Astrocyte (in vitro differentiated cells and primary cell): Measurements from ENCODE around the gene BACH2. TPM values are rescaled to one million over a fixed set of nuclear protein-coding genes. Genes with fewer than 3 reads are reported as not detected.
"Not testable (repeated sequence)": the region's sequence is repeated elsewhere in the genome, so short reads cannot be mapped to it uniquely, and the experiment has no call there.

Source experiments
- DNase-seq: peaks from one replicate; pipeline ENCODE4 v3.0.0-alpha.2; 2010; ENCODE audit warnings: low read depth
- FAIRE-seq: peaks from 2 replicates; lab custom pipeline; 2011; peaks lifted over from hg19 to GRCh38; lab: Jason Lieb, UNC
- H2AFZ ChIP-seq: 2 replicates; pipeline ENCODE4 v1.6.0; 2012; ENCODE audit warnings: low read depth, low read length, inconsistent platforms
- H3K27ac ChIP-seq: 2 replicates; pipeline ENCODE4 v1.5.1; 2011; ENCODE audit warnings: low read depth, low read length, inconsistent platforms
- H3K27me3 ChIP-seq: 2 replicates; pipeline ENCODE4 v1.6.0; 2011; ENCODE audit warnings: low read length, inconsistent platforms; ENCODE audit not compliant: insufficient read depth
- H3K36me3 ChIP-seq: 2 replicates; pipeline ENCODE4 v1.5.1; 2011; ENCODE audit warnings: low read length, inconsistent platforms; ENCODE audit not compliant: insufficient read depth
- H3K4me1 ChIP-seq: 2 replicates; pipeline ENCODE4 v1.5.1; 2011; ENCODE audit warnings: low read length, inconsistent platforms; ENCODE audit not compliant: insufficient read depth
- H3K4me2 ChIP-seq: 2 replicates; pipeline ENCODE4 v1.6.0; 2012; ENCODE audit warnings: low read length, inconsistent platforms
- H3K4me3 ChIP-seq: 2 replicates; pipeline ENCODE4 v1.5.1; 2011; ENCODE audit warnings: low read depth, mild to moderate bottlenecking, low read length, inconsistent platforms; ENCODE audit not compliant: insufficient read depth
- H3K79me2 ChIP-seq: 2 replicates; pipeline ENCODE4 v1.6.0; 2012; ENCODE audit warnings: mild to moderate bottlenecking, low read length, inconsistent platforms; ENCODE audit not compliant: insufficient read depth
- H3K9ac ChIP-seq: 2 replicates; pipeline ENCODE4 v1.6.0; 2012; ENCODE audit warnings: mild to moderate bottlenecking, low read length, inconsistent platforms
- H3K9me3 ChIP-seq: 2 replicates; pipeline ENCODE4 v1.5.1; 2012; ENCODE audit warnings: low read depth, mild to moderate bottlenecking, low read length, inconsistent platforms; ENCODE audit not compliant: insufficient read depth
- H4K20me1 ChIP-seq: 2 replicates; pipeline ENCODE4 v1.6.0; 2012; ENCODE audit warnings: low read length, inconsistent platforms; ENCODE audit not compliant: insufficient read depth
- H3K27ac Mint-ChIP-seq: one replicate; pipeline ENCODE4 v1.8.0; 2021; ENCODE audit warnings: mild to moderate bottlenecking, mixed read lengths; ENCODE audit not compliant: unreplicated experiment
- H3K27me3 Mint-ChIP-seq: one replicate; pipeline ENCODE4 v1.8.0; 2021; ENCODE audit warnings: low read depth, mixed read lengths; ENCODE audit not compliant: unreplicated experiment
- H3K36me3 Mint-ChIP-seq: one replicate; pipeline ENCODE4 v1.8.0; 2021; ENCODE audit warnings: low read depth, mixed read lengths; ENCODE audit not compliant: unreplicated experiment
- H3K4me1 Mint-ChIP-seq: one replicate; pipeline ENCODE4 v1.8.0; 2021; ENCODE audit warnings: low read depth, mixed read lengths; ENCODE audit not compliant: unreplicated experiment
- H3K4me3 Mint-ChIP-seq: one replicate; pipeline ENCODE4 v1.8.0; 2021; ENCODE audit warnings: mild to moderate bottlenecking, moderate library complexity, mixed read lengths; ENCODE audit not compliant: unreplicated experiment
- H3K9me3 Mint-ChIP-seq: one replicate; pipeline ENCODE4 v1.8.0; 2021; ENCODE audit warnings: mild to moderate bottlenecking, mixed read lengths; ENCODE audit not compliant: unreplicated experiment
- EZH2 ChIP-seq: IDR thresholded peaks from 2 replicates; pipeline ENCODE4 v1.6.1; 2012; ENCODE audit warnings: mild to moderate bottlenecking, low read length, inconsistent platforms; ENCODE audit not compliant: insufficient read depth
- total RNA-seq: library from RNA; stranded (reverse); gene quantifications from 2 replicates; pipeline ENCODE4 v1.2.1, GENCODE V29; 2021
- TF ChIP-seq, protein P1 (sequence below): IDR thresholded peaks from 2 replicates; pipeline ENCODE4 v1.5.1; 2011; ENCODE audit warnings: low read depth, mild to moderate bottlenecking, inconsistent platforms, low read length, moderate library complexity; ENCODE audit not compliant: insufficient read depth

The BACH2 gene
- total RNA-seq, 1 donor from 2014 or later: 17.5 TPM

GRCh38 chr6:89895276-89895874 lies 401.3 kb downstream of the BACH2 start:
- Histone ChIP-seq H3K4me3 (no peak overlapping the region), H3K36me3 (no peaks in the 10 kb centered on the region), H3K27me3 (peaks cover 6% of the 10 kb centered on the region), H4K20me1 (no peaks in the 10 kb centered on the region), H3K9me3 (peaks cover 3% of the 10 kb centered on the region), H3K27ac (no peak overlapping the region), H3K4me2 (no peak overlapping the region), H2AFZ (no peak overlapping the region), H3K79me2 (no peaks in the 10 kb centered on the region), H3K9ac (no peak overlapping the region), H3K4me1 (no peaks in the 10 kb centered on the region)
- TF ChIP-seq EZH2: no peak
- TF ChIP-seq, protein P1, sequence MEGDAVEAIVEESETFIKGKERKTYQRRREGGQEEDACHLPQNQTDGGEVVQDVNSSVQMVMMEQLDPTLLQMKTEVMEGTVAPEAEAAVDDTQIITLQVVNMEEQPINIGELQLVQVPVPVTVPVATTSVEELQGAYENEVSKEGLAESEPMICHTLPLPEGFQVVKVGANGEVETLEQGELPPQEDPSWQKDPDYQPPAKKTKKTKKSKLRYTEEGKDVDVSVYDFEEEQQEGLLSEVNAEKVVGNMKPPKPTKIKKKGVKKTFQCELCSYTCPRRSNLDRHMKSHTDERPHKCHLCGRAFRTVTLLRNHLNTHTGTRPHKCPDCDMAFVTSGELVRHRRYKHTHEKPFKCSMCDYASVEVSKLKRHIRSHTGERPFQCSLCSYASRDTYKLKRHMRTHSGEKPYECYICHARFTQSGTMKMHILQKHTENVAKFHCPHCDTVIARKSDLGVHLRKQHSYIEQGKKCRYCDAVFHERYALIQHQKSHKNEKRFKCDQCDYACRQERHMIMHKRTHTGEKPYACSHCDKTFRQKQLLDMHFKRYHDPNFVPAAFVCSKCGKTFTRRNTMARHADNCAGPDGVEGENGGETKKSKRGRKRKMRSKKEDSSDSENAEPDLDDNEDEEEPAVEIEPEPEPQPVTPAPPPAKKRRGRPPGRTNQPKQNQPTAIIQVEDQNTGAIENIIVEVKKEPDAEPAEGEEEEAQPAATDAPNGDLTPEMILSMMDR: no peak
- DNase-seq (peak; percentile 53), FAIRE-seq (no peak)
- Mint-ChIP-seq H3K27ac (no peak overlapping the region), H3K9me3 (no peaks in the 10 kb centered on the region), H3K27me3 (peaks cover 10% of the 10 kb centered on the region), H3K4me3 (no peak overlapping the region), H3K4me1 (no peaks in the 10 kb centered on the region), H3K36me3 (no peaks in the 10 kb centered on the region)

- H3K27ac Mint-ChIP-seq: no peak within 1 kb of the TSS
- no peak within 1 kb of the TSS for H3K4me2 ChIP-seq
- H3K9me3 Mint-ChIP-seq: no peaks in the 10 kb centered on the region
- no peak within 1 kb of the TSS for H3K4me3 Mint-ChIP-seq
- H3K27me3 Mint-ChIP-seq: peaks cover 9% of the 10 kb centered on the region
- no peak within 1 kb of the TSS for H3K27ac ChIP-seq
- H3K4me1 Mint-ChIP-seq: no peaks in the 10 kb centered on the region
- H3K79me2 ChIP-seq: no peaks in the 10 kb centered on the region
- H3K4me1 ChIP-seq: no peaks in the 10 kb centered on the region
- no peak within 1 kb of the TSS for H3K9ac ChIP-seq
- H3K36me3 ChIP-seq: no peaks in the 10 kb centered on the region
- DNase-seq: no peak
- H4K20me1 ChIP-seq: no peaks in the 10 kb centered on the region
- peaks cover 3% of the 10 kb centered on the region for H3K9me3 ChIP-seq
- no peak for FAIRE-seq
- no peaks in the 10 kb centered on the region for H3K36me3 Mint-ChIP-seq
- H2AFZ ChIP-seq: no peak within 1 kb of the TSS
- H3K4me3 ChIP-seq: no peak within 1 kb of the TSS
- peaks cover 6% of the 10 kb centered on the region for H3K27me3 ChIP-seq
- TF ChIP-seq, protein P1: no peak
- TF ChIP-seq EZH2: no peak
Observed at GRCh38 chr6:89894169-89894568, 402.5 kb downstream of the BACH2 start, which contains the start of gene GJA10. GJA10 (plus strand) TSS chr6:89894469; CDS start chr6:89894469, 0 bp downstream.

DNA sequence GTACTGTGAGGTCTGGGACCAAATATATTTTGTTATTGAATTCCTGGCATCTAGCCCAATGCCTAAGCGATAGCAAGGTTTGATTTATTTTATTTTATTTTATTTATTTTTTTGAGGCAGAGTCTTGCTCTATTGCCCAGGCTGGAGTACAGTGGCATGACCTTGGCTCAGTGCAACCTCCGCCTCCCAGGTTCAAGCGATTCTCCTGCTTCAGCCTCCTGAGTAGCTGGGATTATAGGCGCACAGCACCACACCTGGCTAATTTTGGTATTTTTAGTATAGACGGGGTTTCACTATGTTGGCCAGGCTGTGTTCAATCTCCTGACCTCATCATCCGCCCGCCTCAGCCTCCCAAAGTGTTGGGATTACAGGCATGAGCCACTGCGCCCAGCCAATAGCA lies 404.1 kb downstream of the BACH2 start:
- DNase-seq, H3K4me3 ChIP-seq, H3K27me3 Mint-ChIP-seq, H3K9ac ChIP-seq, H3K9me3 Mint-ChIP-seq, H3K36me3 Mint-ChIP-seq, H3K79me2 ChIP-seq, H3K4me1 ChIP-seq, H4K20me1 ChIP-seq, FAIRE-seq, H3K9me3 ChIP-seq, H3K27ac ChIP-seq, H3K4me1 Mint-ChIP-seq, H3K27ac Mint-ChIP-seq, H3K36me3 ChIP-seq, H3K4me2 ChIP-seq, H3K4me3 Mint-ChIP-seq, H2AFZ ChIP-seq: not testable (repeated sequence)
- peaks cover 10% of the 10 kb centered on the region for H3K27me3 ChIP-seq

DNA sequence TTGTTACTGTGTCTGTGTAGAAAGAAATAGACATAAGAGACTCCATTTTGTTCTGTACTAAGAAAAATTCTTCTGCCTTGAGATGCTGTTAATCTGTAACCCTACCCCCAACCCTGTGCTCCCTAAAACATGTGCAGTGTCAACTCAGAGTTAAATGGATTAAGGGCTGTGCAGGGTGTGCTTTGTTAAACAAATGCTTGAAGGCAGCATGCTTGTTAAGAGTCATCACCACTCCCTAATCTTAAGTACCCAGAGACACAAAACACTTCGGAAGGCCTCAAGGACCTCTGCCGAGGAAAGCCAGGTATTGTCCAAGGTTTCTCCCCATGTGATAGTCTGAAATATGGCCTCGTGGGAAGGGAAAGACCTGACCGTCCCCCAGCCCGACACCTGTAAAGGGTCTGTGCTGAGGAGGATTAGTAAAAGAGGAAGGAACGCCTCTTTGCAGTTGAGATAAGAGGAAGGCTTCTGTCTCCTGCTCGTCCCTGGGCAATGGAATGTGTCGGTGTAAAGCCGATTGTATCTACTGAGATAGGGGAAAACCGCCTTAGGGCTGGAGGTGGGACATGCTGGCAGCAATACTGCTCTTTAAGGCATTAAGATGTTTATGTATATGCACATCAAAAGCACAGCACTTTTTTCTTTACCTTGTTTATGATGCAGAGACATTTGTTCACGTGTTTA lies 405.7 kb downstream of the BACH2 start:
- H2AFZ ChIP-seq, H3K4me1 ChIP-seq, H3K9me3 Mint-ChIP-seq, H3K27me3 Mint-ChIP-seq, H3K9ac ChIP-seq, H3K79me2 ChIP-seq, H3K36me3 ChIP-seq, H3K4me3 Mint-ChIP-seq, H4K20me1 ChIP-seq, H3K4me3 ChIP-seq, H3K27ac Mint-ChIP-seq, H3K9me3 ChIP-seq, H3K4me2 ChIP-seq, H3K36me3 Mint-ChIP-seq, H3K4me1 Mint-ChIP-seq, DNase-seq, FAIRE-seq, H3K27ac ChIP-seq: not testable (repeated sequence)
- peaks cover 10% of the 10 kb centered on the region for H3K27me3 ChIP-seq
